ENCODE data around the gene NFYC.

The NFYC gene

GRCh38 chr1:40781608-40781971, 90.1 kb downstream of the NFYC start:
- DNase-seq (ENCODE audit: low read depth, low spot score) = no peak

- peak; percentile 41 for DNase-seq (ENCODE audit: low read depth, low spot score)
Observed at GRCh38 chr1:40782371-40782956, 91.0 kb downstream of the NFYC start.

GRCh38 chr1:40783001-40783905, 91.7 kb downstream of the NFYC start, which contains the start of gene KCNQ4:
TSS of gene KCNQ4 (plus strand) at chr1:40783787. CDS start at chr1:40784094, 307 bp downstream.
- DNase-seq (ENCODE audit: low read depth, low spot score) = peak; percentile 41

- peak; percentile 41 for DNase-seq (ENCODE audit: low read depth, low spot score)
Observed at GRCh38 chr1:40784141-40784770, 92.8 kb downstream of the NFYC start.

GRCh38 chr1:40784771-40785151, 93.3 kb downstream of the NFYC start:
- no peak for DNase-seq (ENCODE audit: low read depth, low spot score)

- DNase-seq (ENCODE audit: low read depth, low spot score) = no peak
Observed at GRCh38 chr1:40785446-40785845, 93.9 kb downstream of the NFYC start.

GRCh38 chr1:40786171-40786994, 94.9 kb downstream of the NFYC start:
- no peak for DNase-seq (ENCODE audit: low read depth, low spot score)

GRCh38 chr1:40786995-40787705, 95.6 kb downstream of the NFYC start:
- no peak for DNase-seq (ENCODE audit: low read depth, low spot score)

GRCh38 chr1:40787737-40788560, 96.4 kb downstream of the NFYC start:
- DNase-seq (ENCODE audit: low read depth, low spot score) = no peak

- DNase-seq (ENCODE audit: low read depth, low spot score) = no peak
Observed at GRCh38 chr1:40788561-40789341, 97.2 kb downstream of the NFYC start.

GRCh38 chr1:40789342-40789598, 97.8 kb downstream of the NFYC start:
- DNase-seq (ENCODE audit: low read depth, low spot score) = no peak

- no peak for DNase-seq (ENCODE audit: low read depth, low spot score)
Observed at GRCh38 chr1:40789661-40790430, 98.3 kb downstream of the NFYC start.

GRCh38 chr1:40792036-40792435, 100.5 kb downstream of the NFYC start:
- DNase-seq (ENCODE audit: low read depth, low spot score) = no peak

- no peak for DNase-seq (ENCODE audit: low read depth, low spot score)
Observed at GRCh38 chr1:40793617-40794016, 102.1 kb downstream of the NFYC start.

- DNase-seq (ENCODE audit: low read depth, low spot score) = no peak
Observed at GRCh38 chr1:40794048-40794447, 102.5 kb downstream of the NFYC start.

GRCh38 chr1:40794974-40795715, 103.6 kb downstream of the NFYC start:
- DNase-seq (ENCODE audit: low read depth, low spot score) = no peak

- no peak for DNase-seq (ENCODE audit: low read depth, low spot score)
Observed at GRCh38 chr1:40795811-40796586, 104.5 kb downstream of the NFYC start.

All from astrocyte of the hippocampus (primary cell).